Smooth muscle cell (in vitro differentiated cells): ENCODE measurements around the gene RAB30. TPM values are rescaled to one million over a fixed set of nuclear protein-coding genes. Genes with fewer than 3 reads are reported as not detected.
A peak's percentile ranks its signal among the peaks of the same experiment; 100 is the strongest.

ENCODE experiments used
- DNase-seq: peaks from one replicate; lab custom pipeline; 2025; ENCODE audit not compliant: unreplicated experiment; lab: John Stamatoyannopoulos, UW
- H2AFZ ChIP-seq: fragments of 200-600 bp; sonication (generic); 2 replicates; pipeline ENCODE4 v1.6.0; 2016; ENCODE audit warnings: antibody characterized with exemption, low read depth, mild to moderate bottlenecking
- H3F3A ChIP-seq: fragments of 200-600 bp; sonication (generic); 2 replicates; pipeline ENCODE4 v1.6.0; 2017; ENCODE audit warnings: antibody characterized with exemption, low read depth
- H3K27ac ChIP-seq: fragments of 200-600 bp; sonication (generic); 2 replicates; pipeline ENCODE4 v1.5.1; 2016; ENCODE audit warnings: low read depth, mild to moderate bottlenecking
- H3K27me3 ChIP-seq: fragments of 200-600 bp; sonication (generic); 2 replicates; pipeline ENCODE4 v1.6.1; 2016; ENCODE audit warnings: low read depth, mild to moderate bottlenecking
- H3K36me3 ChIP-seq: fragments of 200-600 bp; sonication (generic); 2 replicates; pipeline ENCODE4 v1.5.1; 2016; ENCODE audit warnings: low read depth
- H3K4me1 ChIP-seq: fragments of 200-600 bp; sonication (generic); 2 replicates; pipeline ENCODE4 v1.5.1; 2016; ENCODE audit warnings: low read depth
- H3K4me2 ChIP-seq: fragments of 200-600 bp; sonication (generic); 2 replicates; pipeline ENCODE4 v1.6.0; 2016; ENCODE audit warnings: mild to moderate bottlenecking
- H3K4me3 ChIP-seq: fragments of 200-600 bp; sonication (generic); 2 replicates; pipeline ENCODE4 v1.5.1; 2016; ENCODE audit warnings: mild to moderate bottlenecking
- H3K79me2 ChIP-seq: fragments of 200-600 bp; sonication (generic); 2 replicates; pipeline ENCODE4 v1.6.0; 2016; ENCODE audit warnings: low read depth, mild to moderate bottlenecking
- H3K9ac ChIP-seq: fragments of 200-600 bp; sonication (generic); 2 replicates; pipeline ENCODE4 v1.6.0; 2016; ENCODE audit warnings: low read depth
- H3K9me3 ChIP-seq: fragments of 200-600 bp; sonication (generic); replicated peaks from 2 replicates; pipeline ENCODE4 v1.5.1; 2016; ENCODE audit warnings: low read depth
- H4K20me1 ChIP-seq: fragments of 200-600 bp; sonication (generic); 2 replicates; pipeline ENCODE4 v1.6.0; 2016; ENCODE audit warnings: low read depth
- CTCF ChIP-seq: fragments of 200-600 bp; sonication (generic); IDR thresholded peaks from 2 replicates; pipeline ENCODE4 v1.5.1; 2017; ENCODE audit warnings: borderline replicate concordance, mild to moderate bottlenecking, antibody characterized with exemption; ENCODE audit not compliant: insufficient read depth, poor library complexity, severe bottlenecking
- WGBS: methylation state at CpG from one replicate; pipeline ENCODE4 v1.1.7; 2016; ENCODE audit warnings: low lambda C conversion rate; 5-methylcytosine and 5-hydroxymethylcytosine counted together
- polyA plus RNA-seq: library from polyadenylated mRNA; unstranded; fragments of >200 nt; fragmentation: Nextera tagmentation; extraction: Ambion mirVana; gene quantifications from 2 replicates; pipeline ENCODE4 v1.2.1, GENCODE V29; 2016
- total RNA-seq: library from RNA; depleted of rRNA; stranded (reverse); fragments of >200 nt; gene quantifications from 2 replicates; pipeline ENCODE4 v1.2.3, GENCODE V29; 2014

Gene RAB30
- total and polyA plus RNA-seq, 2 experiments from 2014 or later = 11.2 to 19.6 TPM

GRCh38 chr11:83069441-83070043 is 2.2 kb downstream of the RAB30 start:
- peaks cover 55% of the 10 kb centered on the region for H4K20me1 ChIP-seq
- H3K4me2 ChIP-seq = peak overlapping the region; percentile 86
- H3K9me3 ChIP-seq = no peaks in the 10 kb centered on the region
- H2AFZ ChIP-seq = no peak overlapping the region
- peaks cover 7% of the 10 kb centered on the region for H3F3A ChIP-seq
- peak overlapping the region; percentile 88 for H3K27ac ChIP-seq
- H3K79me2 ChIP-seq = peaks cover 79% of the 10 kb centered on the region
- H3K36me3 ChIP-seq = peaks cover under 1% of the 10 kb centered on the region
- H3K9ac ChIP-seq = peak overlapping the region; percentile 14
- H3K27me3 ChIP-seq = no peaks in the 10 kb centered on the region
- TF ChIP-seq CTCF = no peak
- H3K4me3 ChIP-seq = peak overlapping the region; percentile 86
- H3K4me1 ChIP-seq = peaks cover 24% of the 10 kb centered on the region
- no peak for DNase-seq

DNA sequence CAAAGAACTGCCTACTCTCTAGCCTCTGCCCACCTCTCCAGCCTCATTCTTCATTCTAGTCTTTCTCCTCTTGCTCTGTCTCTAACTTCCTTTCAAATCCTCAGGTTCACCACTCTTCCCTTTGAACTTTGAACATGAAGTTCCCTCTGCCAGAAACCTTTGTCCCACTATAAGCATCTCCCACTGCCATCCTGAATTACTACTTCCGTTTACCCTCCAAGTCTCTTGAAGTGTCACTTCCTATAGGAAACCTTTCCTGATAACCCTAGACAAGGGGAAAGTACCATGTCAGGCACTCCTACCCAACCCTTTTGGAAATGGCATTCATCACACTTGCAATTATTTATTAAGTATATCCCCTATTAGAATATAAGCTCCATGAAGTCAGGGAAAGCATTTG is 3.1 kb downstream of the RAB30 start:
- Histone ChIP-seq H3K4me1 (peaks cover 20% of the 10 kb centered on the region), H3K36me3 (no peaks in the 10 kb centered on the region), H3K4me2 (peak overlapping the region; percentile 86), H3K9ac (no peak overlapping the region), H3K27me3 (no peaks in the 10 kb centered on the region), H3K9me3 (no peaks in the 10 kb centered on the region), H4K20me1 (peaks cover 63% of the 10 kb centered on the region), H3F3A (peaks cover 7% of the 10 kb centered on the region), H3K79me2 (peaks cover 79% of the 10 kb centered on the region), H2AFZ (no peak overlapping the region), H3K4me3 (no peak overlapping the region), H3K27ac (no peak overlapping the region)
- no peak for DNase-seq
- no peak for TF ChIP-seq CTCF
- 94% methylated on average over 1 of the region's 1 CpG for WGBS

- no peaks in the 10 kb centered on the region for H3K36me3 ChIP-seq
- H3K4me1 ChIP-seq = no peaks in the 10 kb centered on the region
- H3K27ac ChIP-seq = no peak overlapping the region
- H2AFZ ChIP-seq = no peak overlapping the region
- no peak overlapping the region for H3K4me3 ChIP-seq
- H4K20me1 ChIP-seq = peaks cover 94% of the 10 kb centered on the region
- TF ChIP-seq CTCF = no peak
- H3K79me2 ChIP-seq = peaks cover 97% of the 10 kb centered on the region
- WGBS = 100% methylated on average over 3 of the region's 3 CpGs
- H3F3A ChIP-seq = peaks cover 4% of the 10 kb centered on the region
- no peak overlapping the region for H3K4me2 ChIP-seq
- no peak overlapping the region for H3K9ac ChIP-seq
- H3K27me3 ChIP-seq = no peaks in the 10 kb centered on the region
- no peak for DNase-seq
- no peaks in the 10 kb centered on the region for H3K9me3 ChIP-seq
Measured at GRCh38 chr11:83064011-83064410, 7.7 kb downstream of the RAB30 start.

DNA sequence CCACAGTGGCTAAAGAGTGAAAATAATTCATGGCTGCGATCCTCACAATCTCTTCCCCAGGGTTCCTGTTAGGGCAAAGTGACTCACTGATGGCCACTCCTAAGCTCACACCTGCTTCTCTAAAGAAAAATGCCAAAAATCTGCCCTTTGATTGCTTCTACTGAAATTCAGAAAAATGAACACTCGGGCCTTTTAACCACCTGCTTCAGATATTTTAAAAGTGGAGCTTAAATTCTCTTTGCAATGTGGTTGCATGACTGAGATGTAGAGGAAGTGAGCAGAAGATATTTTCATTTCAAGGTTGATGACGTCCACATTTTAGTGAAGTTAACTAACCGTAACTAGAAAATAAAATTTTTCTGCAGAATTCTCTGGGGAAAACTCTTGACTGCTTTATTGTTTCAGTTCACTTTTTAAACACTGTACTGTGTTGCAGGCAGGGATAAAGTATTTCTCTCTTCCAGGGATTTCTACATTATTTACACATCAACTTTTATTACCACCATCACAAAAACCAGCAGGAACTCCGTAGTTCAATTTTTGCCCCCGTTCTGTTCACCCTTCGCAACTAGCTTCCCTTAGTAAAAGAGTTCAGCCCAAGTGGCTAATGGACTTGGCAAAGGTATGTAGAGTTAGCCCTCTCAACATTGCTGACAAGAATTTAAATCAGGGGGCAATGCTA is 8.5 kb downstream of the RAB30 start:
- H3K79me2 ChIP-seq = peaks cover 97% of the 10 kb centered on the region

More for the DNA sequence above, 8.5 kb downstream of the RAB30 start:
- H3K9ac ChIP-seq = no peak overlapping the region
- peaks cover 93% of the 10 kb centered on the region for H4K20me1 ChIP-seq
- no peaks in the 10 kb centered on the region for H3K4me1 ChIP-seq
- no peak for DNase-seq
- TF ChIP-seq CTCF = no peak
- H3K9me3 ChIP-seq = no peaks in the 10 kb centered on the region
- H3K27me3 ChIP-seq = no peaks in the 10 kb centered on the region
- WGBS = 77% methylated on average over 7 of the region's 7 CpGs
- no peak overlapping the region for H3K27ac ChIP-seq
- no peak overlapping the region for H3K4me3 ChIP-seq
- H2AFZ ChIP-seq = no peak overlapping the region
- H3F3A ChIP-seq = no peaks in the 10 kb centered on the region
- no peak overlapping the region for H3K4me2 ChIP-seq
- H3K36me3 ChIP-seq = no peaks in the 10 kb centered on the region
